GM21447 (cell line): ENCODE results near the gene OMA1.
"Not testable (repeated sequence)": the region's sequence is repeated elsewhere in the genome, so short reads cannot be mapped to it uniquely, and the experiment has no call there.

ENCODE experiments used
- ATAC-seq: cut with Tn5 transposase; IDR thresholded peaks from one replicate; pipeline ENCODE4 v1.9.1; 2021; ENCODE audit not compliant: unreplicated experiment

The OMA1 gene

DNA sequence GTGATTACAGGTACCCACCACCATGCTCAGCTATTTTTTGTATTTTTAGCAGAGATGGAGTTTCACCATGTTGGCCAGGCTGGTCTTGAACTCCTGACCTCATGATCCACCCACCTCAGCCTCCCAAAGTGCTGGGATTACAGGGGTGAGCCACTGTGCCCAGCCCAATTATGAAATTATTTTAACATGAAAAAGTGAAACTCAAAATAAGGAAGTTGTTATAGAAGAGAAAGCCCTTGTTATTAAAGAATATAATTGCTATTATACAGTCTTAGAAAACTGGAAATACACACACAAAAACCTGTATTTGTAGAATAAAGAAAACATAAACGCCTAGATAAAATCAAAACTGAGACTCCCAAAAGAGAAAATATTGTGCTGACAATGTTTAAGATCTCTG is 14.7 kb downstream of the OMA1 start:
- not testable (repeated sequence) for ATAC-seq

DNA sequence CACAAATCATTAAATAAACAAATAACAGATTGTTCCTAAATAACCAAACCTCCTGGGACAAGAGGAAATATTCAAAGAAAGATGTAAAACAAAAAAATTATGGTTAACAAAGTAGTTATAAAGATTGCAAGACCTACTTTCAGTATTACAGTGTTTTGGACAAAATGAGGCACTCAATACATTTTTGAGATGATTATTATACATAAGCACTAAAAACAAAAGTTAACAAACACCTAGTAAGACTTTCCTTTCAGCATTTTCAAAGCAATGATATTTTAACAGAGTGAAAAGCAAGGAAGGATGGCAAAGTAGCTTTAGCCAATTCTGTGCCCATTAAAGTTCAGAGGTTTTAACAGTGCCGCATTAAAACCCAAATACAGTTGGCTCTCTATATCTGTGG is 17.2 kb downstream of the OMA1 start:
- no peak for ATAC-seq

DNA sequence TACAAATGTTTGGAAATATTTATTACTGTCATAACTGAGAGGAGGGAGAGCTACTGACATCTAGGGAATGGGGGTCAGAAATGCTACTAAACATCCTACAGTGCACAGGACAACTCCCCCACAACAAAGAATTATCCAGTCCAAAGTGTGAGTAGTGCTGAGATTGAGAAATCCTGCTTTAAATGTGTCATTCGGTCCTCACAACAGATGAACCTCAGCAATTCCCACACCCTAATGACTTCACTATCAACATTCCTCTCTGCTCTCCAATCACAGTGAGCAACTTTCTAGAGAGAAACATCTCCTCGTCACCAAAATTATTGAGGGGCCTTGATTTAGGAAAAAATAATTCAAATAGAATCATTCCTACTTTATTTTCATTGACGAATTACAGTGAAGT is 18.0 kb downstream of the OMA1 start:
- no peak for ATAC-seq

DNA sequence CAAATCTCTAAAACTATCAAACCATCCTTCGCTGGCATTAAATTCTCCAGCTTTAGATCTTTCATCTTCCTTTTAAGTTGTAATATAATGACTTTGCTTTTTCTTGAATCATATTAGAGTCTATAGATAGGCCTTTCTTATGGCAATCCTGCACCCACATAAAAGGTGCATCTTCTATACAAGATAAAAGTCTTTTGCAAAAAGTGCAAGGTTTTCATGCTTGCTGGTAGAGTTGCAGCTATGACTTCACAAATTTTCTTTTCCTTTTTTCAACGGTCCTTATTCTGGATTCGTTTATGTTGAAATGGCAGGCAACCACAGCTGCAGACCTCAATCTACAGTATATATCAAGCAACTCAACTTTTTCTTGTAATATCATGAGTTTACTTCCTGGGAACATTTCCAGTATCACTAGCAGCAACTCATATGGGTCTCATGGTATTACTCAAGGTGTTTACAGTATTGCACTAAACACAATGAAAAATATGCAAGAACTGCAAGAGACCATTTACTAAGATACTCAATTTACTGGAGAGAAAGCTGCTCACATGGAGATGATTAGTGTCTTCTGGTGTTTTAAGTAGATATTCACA is 22.1 kb downstream of the OMA1 start:
- no peak for ATAC-seq

DNA sequence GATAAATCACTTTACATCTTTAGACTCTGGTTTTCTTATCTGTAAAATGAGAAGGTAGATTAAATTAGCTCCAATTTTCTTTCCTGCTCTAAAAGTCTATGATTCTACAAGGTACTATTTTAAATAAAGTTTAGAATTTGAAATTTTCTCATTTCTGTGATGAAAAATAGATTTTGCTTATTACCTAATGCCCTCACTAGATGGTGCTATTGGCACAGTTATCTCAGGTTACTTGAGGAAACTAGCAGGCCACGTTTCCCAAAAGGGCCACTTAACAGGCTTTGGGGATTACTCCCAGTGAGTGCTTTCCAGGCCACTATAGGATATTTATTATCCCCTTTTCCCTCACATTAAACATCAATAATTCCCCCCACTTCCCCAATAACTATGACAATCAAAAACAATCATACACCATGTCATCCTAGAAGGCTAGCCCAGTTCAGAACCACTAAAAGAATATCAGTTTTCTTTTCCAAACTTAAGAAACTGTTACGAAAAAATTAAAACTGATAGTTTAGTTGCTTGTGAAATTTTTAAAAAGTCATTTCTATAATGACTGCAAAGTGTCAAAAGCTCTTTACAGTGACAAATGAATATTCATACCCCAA is 30.6 kb downstream of the OMA1 start:
- ATAC-seq, result no peak

DNA sequence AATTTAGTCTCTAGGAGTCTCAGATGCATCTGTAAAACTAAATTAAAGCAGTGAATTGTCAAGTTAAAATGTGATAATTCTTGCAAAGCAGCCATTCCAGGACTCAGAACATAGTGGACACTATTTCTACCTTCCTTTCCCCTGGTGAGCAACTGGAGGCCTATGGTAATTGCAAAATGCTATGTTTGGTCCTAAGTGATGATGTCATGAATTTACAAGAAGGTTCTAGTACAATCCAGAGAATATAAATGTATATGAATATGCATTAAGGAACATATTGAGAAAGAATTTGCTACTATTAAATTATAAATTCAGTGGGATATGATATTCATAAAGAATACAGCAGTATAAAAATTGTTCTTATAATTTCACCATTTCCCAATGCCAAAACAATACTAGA is 32.6 kb downstream of the OMA1 start:
- ATAC-seq, result no peak

DNA sequence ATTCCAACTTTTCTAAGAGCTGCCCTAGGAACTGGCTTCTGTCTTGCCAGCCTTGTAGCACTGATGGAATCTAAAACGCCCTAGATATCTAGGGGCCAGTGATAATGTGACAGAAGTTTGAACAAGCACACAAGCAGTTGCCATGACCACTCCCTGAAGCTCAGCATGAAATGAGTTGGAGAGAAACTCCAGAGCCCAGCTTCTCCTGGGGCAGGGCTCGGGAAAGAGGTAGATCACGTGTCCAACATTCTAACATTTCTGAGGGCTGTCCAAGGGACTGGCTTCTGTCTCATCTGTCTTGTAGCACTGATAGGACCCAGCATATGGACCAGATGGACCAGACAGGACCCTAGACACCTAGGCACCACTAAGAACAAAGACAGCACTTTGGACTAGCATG is 37.9 kb downstream of the OMA1 start:
- no peak for ATAC-seq

DNA sequence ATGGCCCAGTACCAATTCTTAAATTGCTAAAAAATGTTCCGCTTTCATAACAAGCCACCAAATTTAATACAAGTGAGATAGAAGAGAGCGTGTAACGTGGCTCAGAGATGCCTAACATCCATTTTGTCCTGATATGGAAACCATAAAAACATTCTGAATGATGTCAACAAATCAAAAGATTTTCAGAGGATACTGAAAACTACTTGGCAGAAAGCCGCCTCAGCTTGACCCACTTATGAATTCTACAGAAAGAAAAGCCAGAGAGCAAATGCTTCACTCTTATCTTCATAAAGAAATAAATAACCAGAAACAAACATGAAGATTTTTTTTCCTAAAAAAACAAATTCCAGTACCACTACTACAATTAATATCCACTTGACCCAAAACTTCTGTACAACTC is 41.2 kb downstream of the OMA1 start:
- no peak for ATAC-seq

DNA sequence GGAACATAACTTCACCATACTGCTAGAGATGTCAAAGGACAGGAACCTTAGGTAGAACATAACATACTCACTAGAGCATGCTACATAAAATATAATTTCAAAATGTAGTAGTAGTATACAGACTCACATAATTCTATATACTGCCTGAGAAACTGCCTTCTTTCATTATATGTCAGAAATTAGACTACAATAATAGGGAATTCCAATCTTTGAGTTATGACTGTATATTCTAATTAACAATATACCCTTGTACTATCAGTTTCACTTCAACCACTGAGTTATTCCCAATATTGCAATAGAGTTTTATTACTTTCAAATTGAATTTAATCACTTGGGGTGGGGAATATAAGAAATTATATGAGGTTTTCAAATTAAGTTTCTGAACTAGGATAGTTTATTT is 44.0 kb downstream of the OMA1 start:
- ATAC-seq, result no peak

DNA sequence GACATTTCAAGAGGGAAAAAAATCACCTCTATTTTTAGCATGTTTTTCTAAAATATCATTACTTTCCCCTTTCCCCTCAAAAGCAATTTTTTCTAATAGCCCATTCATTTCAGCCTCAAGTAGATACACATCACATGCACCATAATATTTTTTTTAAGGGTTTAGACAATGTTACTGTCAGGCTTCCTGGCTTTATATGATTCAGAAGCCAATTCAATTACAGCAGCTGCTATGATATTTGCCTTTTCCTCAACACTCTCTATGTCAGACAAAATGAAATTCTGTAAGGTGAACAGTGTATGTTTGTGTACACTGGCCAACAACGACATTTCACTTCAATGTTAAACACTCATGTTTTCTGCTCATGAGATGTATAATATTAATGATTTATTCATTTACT is 46.5 kb downstream of the OMA1 start:
- no peak for ATAC-seq

DNA sequence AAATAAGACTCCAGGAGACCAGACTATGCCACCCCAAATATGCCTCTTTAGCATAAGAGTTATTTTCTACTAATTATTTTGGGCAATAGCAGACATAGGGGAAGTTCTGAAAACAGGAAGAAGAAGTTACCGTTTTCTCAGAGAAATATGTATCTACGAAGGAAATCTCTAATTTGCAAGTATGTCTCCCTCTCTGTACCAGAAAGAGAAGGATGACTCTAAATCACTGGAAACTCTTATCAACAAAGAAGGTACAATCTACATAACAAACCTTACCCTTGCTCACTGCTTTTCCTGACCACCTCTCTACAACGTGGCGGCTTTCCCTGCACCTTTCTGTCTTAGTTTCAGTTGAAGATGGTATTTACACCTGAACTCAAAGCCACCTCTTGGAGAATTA is 49.0 kb downstream of the OMA1 start:
- ATAC-seq, result no peak

DNA sequence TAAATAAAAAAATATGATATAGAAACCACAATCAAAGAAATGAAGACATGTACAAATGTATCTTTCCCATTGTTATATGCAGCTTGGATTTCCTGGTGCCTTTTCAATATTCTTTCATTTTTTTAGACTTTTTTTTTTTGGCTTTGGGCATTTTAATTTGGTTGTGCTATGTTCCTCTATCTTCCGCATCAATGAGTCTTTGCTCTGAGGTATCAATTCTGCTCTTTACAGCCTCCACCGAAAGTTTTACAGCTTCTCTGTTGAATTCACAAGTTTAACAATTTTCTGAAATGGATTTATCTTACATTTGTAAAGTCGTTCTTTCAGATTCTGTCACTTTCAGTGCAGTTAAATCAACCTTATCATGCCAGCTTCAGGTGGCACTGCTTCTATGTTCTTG is 50.5 kb downstream of the OMA1 start:
- ATAC-seq, result no peak

DNA sequence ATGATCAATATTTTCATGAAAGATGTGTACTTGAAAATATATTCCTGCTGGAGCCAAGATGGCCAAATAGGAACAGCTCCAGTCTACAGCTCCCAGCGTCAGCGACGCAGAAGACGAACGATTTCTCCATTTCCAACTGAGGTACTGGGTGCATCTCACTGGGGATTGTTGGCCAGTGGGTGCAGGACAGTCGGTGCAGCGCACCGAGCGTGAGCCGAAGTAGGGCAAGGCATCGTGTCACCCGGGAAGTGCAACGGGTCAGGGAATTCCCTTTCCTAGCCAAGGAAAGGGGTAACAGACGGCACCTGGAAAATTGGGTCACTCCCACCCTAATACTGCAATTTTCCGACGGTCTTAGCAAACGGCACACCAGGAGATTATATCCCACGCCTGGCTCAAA is 57.6 kb downstream of the OMA1 start:
- not testable (repeated sequence) for ATAC-seq

DNA sequence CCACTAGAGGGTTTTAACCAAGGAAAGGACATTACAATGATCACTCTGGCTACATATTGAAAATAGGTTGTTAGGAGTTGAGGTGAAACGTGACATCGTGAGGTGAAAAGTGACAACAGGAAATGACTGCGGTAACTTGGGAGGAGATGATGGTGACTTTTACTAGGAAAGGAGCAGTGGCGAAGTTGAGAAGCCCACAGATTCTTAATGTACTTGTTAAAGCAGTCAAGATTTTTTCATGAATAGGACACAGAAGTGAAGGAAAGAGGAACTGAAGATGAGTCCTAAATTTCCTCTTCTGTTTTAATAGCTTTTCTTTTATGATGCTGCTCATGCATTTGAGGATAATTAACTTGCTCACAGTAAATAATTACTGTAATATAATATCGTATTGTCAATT is 59.5 kb downstream of the OMA1 start:
- no peak for ATAC-seq

DNA sequence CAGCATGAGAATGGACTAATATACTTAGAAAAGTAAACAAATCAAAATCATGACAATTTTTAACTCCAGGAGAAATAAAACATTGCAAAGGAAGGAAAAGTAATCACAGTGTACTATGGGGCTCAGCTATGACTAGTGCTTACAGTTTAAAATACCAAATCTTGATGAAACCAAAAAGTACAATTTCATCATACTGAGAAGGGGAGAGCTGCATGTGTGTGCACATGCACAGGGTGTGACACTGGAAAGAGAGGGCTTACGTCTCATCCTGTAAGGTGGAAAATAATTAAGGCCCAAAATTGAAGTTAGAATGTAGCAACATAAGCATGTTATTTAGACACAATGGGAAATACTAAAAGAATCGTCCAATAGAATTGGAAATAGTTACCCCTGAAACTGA is 64.6 kb downstream of the OMA1 start:
- ATAC-seq, result no peak

DNA sequence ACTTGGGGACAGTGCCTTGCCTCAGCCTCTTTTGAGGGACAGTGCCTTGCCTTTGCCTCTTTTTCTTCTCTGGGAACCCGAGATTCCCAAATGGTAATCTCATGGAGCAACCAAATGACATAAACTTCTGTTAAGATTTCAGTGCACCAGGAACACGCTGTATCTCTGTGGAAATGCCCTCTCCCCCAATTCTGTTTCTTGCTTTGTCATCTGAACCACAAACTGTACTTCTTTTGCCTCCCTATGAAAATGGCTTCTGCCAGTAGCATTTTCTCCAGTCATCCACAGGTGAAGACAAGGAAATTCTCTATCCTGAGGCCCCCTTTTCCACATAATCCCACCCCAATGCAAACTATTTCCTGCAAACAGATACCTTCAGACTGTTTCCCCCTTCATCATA is 66.3 kb downstream of the OMA1 start:
- no peak for ATAC-seq

DNA sequence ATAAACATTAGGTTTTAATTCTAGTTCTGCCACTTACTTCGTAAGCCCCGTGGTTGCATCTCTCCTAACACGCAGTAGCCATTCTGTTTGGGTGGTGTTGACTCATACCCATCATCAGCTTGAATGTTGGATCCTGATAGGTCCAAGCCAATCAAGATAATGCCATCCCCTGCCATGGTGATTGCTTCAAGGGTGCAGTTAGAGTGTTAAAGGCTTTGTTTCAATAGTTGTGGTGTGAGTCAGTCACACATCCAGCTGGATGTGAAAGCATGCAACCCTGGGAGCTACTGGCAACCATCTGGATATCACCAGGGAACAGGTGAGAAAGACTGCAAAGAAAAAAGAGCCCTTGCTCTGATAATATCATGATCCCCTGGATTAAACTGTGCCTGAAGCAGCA is 69.1 kb downstream of the OMA1 start:
- ATAC-seq, result no peak

DNA sequence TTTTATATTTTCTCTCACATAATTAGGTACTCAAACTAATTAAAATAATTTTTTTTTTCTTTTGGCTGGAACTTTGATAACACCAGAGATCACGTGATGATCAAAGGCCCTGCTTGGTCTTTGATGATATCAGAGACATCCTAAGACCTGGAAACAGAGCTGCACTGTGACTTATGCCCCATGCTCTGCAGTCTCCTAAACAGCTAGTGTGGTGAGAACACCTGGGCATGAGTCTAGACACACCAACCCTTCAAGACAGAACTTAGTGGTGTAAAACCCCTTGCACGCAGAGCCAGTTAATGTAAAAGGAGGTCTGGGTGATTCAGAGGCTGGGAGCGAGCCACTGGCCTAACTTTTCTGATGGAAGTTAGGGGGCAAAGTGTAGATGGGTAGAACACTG is 70.3 kb downstream of the OMA1 start:
- ATAC-seq, result no peak

DNA sequence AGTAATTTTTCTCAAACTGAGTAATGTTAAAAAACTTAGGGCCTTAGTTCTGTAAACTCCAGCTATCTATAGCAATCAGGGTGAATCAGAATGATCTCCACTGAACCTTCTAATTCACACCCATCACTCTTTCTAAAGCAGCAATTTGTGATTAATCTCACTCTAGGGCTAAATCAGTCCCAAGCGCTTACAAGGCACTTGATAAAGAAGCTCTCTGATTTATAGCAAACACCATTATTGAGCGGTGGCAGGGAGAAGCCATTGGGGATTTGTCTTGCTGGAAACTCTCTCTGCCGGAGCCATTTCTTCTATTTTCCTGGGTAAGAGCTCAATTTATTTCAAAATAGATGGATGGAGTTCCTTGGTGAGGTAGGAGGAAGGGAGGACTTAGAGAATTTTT is 77.0 kb downstream of the OMA1 start:
- ATAC-seq, result no peak

DNA sequence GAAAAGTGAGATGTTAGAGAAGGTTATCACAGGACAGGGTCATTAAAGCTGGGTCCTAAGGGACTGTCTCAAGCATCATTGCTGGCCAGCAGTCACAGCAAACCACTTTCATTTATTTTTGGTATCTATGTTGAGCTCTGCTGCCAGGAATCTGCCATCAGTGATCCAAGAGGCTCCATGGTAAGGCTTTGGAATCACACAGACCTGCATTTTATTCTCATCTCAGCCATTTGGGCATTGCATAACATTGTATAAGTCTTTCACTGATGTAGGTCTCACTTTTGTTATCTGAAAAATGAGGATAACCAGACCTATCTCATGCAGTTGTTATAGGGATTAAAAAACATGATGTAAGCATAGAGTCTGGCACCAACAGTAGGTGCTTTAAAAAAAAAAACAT is 77.5 kb downstream of the OMA1 start:
- no peak for ATAC-seq

DNA sequence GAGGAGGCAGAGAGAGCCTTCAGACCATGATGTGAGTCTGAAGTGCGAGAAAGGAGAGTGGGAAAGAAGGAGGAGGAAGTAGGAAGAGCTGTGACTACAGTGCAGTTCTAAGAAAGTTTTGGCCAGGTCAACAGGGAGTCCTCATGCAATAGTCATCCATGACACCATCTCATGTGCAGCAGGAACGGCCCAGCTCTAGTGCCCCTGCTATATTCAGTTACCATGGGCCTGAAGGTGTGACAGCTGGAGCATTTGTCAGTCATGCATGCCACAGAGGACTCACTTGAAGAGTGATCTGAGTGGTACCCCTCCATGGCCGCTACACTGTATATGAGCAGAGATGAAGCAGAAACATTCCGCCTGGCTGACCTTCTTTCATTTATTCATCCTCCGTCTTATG is 77.9 kb downstream of the OMA1 start:
- ATAC-seq, result no peak

DNA sequence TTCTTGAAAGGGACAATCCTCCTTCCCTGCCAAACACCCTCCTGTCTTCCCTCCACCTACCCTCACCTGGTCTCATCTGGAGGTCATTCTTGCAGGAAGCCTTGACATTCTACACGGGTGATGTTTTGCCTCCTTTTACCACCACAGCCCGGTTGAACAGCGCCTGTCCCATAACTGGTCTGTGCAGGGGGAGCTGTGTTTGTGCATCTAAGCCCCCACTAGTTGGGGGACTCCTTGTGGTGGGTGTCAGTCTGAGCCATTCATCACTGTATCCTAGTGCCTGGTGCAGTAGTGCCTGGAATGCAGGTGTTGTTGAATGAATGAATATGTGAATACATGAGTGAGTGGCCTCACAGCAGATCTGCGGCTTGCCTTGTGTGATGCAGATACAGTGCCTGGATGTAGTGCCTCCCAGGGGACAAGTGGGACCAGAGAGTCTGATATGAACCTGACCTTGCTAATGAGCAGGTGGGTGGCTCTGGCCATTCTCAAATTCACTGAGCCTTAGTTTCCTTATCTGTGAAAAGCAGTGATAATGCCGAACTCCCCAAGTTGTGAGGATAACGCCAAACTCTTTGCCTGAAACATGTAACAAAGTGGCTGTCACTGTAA is 79.8 kb downstream of the OMA1 start:
- no peak for ATAC-seq
